Measurements from ENCODE around the gene IL13.
"Not testable (repeated sequence)": the region's sequence is repeated elsewhere in the genome, so short reads cannot be mapped to it uniquely, and the experiment has no call there.

IL13 gene

DNA sequence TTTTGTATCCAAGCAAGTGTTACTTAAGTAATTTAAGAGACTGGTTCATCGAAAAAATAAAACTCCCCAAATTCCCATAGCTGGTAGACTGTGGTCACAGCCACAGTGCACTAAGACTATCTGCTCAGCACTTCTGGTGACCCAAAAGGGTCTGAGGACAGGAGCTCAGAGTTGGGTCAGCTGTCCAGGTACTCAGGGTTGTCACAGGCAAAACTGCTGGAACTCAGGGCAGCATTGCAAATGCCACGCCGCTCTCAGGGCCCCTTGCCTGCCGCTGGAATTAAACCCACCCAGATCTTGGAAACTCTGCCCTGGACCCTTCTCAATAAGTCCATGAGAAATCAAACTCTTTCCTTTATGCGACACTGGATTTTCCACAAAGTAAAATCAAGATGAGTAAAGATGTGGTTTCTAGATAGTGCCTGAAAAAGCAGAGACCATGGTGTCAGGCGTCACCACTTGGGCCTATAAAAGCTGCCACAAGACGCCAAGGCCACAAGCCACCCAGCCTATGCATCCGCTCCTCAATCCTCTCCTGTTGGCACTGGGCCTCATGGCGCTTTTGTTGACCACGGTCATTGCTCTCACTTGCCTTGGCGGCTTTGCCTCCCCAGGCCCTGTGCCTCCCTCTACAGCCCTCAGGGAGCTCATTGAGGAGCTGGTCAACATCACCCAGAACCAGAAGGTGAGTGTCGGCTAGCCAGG lies at the start of gene IL13:
TSS of gene IL13 (plus strand) at position 498 of the 705 bp plus-strand sequence. CDS start at position 512, 14 bp downstream.
- DNase-seq, result no peak

DNA sequence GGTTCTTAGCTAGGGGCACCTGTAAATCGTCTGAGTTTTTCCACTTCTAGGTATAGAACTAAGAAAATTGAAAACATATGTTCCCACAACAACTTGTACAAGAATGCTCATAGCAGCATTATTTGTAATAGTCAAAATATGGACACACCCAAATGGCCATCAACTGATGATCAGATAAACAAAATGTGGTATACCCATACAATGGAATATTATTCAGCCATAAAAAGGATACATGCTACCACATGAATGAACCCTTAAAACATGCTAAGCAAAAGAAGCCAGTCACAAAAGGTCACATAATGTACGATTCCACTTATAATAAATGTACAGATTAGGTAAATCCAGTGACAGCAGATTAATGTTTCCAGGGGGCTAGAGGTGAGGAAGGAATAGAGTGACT lies 46.0 kb upstream of the IL13 start:
- DNase-seq, result no peak

DNA sequence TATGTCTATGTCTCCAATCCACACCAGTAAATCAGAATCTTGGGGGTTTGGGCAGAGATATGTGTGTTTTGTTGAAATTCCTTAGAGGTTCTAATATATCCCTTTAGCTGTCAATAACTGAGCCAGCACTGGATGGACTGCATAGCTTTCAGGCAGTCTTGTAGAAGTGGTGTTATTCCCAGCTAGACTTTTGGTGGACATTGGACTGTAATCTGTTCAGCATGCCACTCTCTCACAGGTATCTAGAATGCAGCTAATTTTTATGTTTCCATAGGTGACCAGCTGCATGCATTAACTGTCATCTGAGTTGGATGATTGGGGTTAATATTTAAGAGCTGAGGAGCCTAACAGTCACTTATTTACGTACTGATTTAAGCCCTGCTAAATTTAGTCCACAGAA lies 45.1 kb upstream of the IL13 start:
- DNase-seq, result no peak

DNA sequence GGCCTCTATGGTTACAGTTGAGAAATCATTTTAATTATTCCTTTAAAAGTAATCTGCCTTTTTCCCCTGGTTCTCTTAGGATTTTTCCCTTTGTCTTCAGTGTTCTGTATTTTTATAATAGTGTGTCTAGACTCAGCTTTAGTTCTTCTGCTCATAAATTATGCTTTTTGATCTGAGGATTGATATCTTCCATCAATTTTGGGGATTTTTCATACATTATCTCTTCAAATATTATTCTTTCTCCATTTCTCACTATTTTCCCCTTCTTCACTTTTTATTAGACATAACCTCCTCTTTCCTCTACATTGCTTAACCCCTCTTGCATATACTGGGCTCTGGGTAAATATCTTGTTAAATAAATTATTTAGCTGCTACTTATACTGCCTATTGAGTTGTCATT lies 36.3 kb upstream of the IL13 start:
- DNase-seq, result no peak

DNA sequence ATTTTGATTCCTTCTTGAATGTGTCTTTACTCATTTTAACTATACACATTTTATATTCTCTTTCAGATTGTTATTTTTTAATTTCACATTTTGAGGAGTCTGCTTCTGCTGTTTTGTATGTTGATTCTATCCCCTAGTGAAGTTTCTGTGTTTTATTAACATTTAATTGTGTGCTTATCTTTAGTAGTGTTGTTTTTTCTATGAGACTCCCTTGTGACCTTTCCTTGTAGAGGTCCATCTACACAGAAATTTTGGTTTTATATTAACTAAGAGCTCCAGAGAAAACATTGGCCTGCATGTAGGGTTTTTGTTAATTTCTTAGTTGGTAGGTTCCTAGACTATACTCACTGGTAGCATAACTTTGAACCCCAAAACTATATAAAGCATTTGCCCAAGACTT lies 35.4 kb upstream of the IL13 start:
- no peak for DNase-seq

DNA sequence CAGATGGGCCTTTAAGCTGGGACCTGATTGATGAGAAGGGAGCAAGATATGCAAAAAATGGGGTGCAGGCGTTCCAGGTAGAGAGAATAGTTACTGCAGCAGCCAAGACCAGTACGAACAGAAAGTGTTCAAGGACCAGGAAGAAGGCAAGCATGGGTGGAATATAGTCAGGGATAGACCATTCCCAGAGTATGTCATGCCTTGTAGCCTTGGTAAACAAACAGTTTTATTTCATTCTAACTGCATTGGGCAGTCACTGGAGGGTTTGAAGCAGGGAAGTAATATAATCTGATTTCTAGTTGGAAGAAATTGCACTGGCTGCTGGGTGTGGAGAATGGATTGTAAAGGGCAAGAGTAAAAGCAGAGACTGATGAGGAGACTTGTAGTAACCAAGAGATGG lies 30.5 kb upstream of the IL13 start:
- DNase-seq, result no peak

DNA sequence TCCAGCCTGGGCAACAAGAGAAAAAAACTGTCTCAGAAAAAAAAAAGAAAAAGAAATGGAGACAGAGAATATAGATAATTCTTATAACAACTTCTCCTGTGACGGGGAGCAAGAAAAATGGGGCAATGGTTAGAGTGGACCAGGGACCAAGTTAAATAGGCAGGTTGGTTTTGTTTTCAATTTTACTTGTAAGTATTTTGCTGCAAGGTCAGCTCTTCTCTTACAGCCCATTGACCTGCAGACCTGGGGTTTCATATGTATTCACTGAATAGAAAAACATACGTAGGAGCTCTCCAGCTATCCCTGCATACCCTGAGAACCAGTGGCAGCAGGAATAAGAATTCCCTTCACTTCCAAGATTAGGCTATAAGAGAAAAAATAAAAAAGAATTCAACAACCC lies 29.2 kb upstream of the IL13 start:
- DNase-seq, result no peak

DNA sequence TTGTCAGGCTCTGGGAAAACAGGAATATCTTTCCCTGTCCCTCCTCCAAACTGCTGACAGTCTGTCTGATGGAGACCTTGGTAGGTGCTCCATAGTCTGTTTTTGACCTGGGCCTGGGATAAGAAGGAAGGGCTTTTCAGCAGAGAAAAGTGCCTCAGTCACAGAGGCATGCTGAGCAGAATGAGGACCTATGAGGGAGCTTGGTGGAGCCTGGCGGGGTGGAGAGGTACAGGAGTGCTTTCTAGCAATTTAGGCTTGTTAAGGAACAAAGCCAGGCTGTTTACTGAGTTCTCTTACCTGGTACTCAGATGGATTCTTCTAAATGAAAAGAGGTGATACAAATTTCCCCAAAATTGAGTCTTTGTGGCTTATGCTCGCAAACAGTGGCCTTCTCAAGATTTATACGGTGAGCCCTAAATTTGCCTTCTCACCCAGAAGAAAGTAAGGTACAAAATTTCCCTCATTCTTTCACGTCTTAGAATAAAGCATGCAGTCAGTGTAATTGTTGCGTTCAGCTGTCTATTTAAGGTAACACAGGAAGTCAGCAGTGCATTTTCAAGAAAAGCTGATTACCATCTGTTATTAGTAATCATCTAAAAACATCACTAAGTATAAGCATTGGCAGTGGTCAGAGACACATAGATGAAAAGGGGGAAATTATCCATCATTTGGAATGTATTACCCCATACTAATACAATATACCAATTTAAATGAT lies 28.6 kb upstream of the IL13 start:
- no peak for DNase-seq

DNA sequence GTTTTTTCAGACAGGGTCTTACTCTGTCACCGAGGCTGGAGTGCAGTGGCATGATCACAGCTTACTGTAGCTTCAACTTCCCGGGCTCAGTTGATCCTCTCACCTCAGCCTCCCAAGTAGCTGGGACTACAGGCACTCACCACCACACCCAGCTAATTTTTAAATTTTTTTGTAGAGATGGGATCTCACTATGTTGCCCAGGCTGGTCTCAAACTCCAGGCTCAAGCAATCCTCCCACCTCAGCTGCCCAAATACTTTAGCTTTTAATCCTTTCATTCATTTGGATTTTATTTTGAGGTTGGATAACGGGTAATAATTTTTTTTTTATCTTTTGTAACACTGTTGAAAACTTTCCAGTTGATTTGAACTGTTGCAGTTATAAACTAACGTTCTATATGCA lies 24.4 kb upstream of the IL13 start:
- DNase-seq, result not testable (repeated sequence)

DNA sequence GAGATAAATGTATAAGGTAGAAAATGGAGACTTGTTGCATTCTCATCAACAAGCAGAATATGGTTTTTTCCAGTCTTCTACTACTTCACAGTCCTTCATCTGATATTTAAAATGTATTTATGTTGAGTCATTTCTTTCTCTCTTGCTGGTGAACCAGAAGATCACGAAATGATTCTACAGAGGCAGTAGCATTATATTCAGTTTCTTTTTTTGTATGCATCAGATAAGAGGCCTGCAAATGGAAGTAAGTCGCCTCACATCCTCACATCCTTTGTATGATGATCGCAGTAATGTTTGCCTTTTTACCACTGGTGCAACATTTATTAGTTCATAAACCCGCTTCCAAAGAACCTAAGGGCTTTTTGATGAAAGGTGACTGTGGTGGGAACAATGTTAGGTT lies 22.1 kb upstream of the IL13 start:
- DNase-seq, result no peak

DNA sequence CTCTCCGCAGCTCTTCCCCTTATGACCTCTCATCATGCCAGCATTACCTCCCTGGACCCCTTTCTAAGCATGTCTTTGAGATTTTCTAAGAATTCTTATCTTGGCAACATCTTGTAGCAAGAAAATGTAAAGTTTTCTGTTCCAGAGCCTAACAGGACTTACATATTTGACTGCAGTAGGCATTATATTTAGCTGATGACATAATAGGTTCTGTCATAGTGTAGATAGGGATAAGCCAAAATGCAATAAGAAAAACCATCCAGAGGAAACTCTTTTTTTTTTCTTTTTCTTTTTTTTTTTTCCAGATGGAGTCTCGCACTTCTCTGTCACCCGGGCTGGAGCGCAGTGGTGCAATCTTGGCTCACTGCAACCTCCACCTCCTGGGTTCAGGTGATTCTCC lies 20.7 kb upstream of the IL13 start:
- DNase-seq, result no peak

DNA sequence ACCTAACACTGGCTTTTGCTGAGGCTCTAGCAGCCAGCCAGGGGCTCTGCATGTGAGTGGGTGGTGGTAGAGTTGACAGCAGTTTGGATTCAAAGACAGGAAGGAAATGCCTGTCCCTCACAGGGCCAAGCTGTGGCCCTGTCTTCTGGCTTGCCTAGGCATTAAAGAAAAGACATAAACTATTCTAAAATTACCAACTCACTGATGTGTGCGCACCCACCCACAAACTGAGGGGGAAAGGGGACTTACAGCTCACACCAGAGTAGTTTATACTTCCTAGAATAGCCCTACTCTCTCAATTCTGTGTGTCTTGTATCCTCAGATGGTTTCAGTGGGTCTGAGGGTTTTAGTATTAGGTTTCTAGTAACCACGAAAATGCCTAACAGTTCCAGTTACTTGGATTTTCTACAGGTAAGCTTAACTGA lies 18.3 kb upstream of the IL13 start:
- DNase-seq, result no peak

DNA sequence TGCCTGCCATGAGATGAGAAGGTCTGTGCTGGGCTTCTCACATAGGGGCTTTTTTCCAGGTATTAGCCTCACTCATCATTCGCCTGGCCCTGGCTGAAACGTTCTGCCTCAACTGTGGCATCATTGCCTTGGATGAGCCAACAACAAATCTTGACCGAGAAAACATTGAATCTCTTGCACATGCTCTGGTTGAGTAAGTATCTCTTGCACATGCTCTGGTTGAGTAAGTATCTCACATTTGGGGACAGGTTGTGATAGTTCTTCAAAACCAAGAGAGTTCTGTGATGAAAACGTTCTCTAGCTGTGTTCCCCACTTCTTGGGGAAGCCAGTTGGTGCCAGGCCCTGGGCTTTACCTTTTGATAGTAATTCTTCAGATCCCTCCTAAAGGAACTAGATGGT lies 17.4 kb upstream of the IL13 start:
- no peak for DNase-seq

DNA sequence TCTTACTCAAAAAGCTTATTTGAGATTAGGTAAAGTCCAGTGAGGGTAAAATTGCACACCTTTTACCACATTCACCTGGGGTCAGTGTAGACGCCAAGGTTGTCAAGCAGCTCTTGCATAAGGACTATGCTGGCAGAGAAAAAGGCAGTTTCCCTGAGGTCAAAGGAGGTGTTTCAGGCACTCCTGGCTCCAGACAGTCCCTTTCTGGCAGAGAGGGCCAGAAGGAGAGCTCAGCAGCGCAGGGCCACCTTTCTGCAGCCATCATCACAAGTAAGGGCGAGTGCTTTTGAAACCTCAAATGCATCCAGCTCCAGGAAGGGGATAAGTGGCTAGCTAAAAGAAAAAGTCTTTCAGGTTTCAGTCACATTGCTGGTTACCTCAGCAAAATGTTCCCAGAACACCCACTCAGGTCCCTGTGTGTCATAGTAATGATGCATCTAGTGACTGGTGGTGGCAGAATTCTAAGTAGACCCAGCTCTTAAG lies 16.7 kb upstream of the IL13 start:
- no peak for DNase-seq

DNA sequence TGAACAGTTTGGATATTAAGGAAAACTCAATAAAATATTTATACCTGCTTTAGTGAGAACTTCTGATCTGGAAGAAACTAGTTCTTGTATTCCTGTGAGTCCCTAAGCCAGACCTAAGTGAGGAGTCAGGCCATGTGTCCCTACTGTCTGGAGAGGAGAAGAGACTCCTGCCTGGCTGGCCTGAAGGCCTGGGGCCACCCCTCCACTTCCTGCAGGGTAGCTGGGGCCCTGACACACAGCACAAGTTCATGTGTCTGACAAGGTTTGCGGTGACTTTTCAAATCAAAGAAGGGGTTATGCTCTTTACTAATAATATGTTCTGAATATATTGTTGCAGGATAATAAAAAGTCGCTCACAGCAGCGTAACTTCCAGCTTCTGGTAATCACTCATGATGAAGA lies 16.1 kb upstream of the IL13 start:
- no peak for DNase-seq

DNA sequence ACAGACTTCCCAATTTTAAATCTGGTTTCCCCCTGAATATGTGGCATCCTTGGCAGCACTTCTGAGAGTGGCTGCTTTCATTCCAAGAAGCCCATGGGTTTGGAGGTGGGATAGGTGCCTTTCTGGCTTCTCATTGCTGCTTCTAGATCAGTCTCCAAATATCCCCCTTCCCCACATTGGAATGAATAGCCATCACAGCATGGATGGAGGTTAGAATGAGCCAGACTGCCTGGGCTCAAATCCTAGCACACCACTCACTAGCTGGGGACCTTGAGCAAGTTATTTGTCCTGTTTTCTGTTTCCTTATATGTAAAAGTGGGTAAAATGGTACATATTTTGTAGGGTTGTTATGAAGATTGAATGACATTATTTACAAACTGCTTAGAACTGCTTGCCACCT lies 13.8 kb upstream of the IL13 start:
- no peak for DNase-seq

DNA sequence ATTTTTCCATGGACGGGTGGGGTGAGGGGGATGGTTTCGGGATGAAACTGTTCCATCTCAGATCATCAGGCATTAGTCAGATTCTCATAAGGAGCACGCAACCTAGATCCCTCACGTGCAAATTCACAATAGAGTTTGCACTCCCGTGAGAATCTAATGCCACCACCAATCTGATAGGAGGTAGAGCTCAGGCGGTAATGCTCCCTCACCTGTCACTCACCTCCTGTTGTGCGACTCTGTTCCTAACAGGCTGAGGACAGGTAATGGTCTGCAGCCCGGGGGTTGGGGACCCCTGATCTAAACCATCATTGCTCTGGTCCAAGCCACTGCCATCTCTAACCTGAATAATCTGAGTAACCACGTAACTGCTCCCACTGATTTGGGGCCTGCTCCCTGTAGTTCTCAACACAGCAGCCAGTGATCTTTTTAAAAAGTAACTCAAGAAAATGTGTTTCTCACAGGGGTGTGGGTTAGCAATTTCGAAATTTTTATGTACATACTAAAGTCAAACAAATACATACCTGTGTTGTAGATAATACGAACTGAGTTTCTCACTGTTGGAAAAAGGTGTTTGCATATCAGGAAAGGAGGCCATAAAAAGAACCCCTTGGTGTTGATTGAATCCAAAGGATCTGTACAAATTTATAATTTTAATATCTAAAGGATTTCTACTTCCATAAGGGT lies 11.2 kb upstream of the IL13 start:
- DNase-seq, result no peak

DNA sequence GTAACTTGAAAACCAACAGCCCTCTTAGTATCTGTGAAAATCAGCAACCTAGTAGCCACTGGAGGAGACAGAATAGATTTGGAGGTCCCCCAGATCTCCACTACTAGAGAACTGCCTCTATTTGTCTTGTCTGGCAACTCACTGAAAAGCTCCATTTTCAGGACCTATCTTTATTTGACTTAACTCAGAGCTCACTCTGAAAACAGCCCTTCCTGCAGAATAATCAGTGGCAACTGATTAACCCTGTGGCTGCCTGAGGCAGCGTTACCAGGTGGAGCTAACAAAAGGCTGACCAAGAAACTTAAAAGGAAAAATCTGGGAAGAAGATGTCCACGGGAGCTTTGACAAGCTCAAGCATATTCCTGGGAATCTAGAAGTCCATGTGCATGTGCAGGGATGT lies 10.5 kb upstream of the IL13 start:
- DNase-seq, result no peak

DNA sequence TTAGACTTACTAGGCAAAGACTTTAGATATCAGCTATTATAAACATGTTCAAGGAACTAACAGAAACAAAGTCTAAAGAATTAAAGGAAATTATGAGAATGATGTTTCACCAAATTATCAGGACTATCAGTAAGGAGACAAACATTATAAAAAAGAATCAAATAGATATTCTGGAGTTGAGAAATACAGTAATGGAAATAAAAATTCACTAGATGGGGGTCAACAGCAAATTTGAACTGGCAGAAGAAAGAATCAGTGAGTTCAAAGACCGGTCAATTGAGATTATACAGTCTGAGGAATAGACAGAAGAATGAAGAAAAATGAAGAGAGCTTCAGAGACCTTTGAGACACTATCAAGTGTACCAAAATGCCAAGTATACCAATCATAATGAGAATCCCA lies 9.6 kb upstream of the IL13 start:
- no peak for DNase-seq

DNA sequence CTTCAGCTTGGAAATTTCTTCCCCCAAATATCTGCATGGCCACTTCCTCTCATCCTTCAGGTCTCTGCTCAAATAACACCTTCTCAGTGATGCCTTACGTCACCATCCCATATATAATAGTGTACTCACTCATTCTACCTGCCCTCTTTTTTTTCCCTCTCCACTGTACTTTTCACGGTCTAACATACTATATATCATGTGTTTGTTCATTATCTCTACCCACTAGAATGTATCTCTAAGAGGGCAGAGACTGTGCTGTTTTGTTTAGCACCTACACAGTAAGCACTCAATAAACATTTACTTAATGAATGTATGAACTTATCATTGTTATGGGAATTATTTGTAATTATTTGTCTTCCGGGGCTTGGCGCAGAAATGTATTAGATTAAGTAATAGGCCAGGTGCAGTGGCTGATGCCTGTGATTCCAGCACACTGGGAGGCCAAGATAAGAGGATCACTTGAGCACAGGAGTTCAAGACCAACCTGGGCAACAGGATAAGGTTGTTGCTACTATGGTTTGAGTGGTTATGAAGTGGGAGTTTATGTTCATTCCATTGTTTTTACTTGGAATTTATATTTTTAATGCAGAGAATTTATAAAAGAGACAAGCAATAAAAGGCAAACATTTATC lies 6.0 kb upstream of the IL13 start:
- DNase-seq, result no peak

DNA sequence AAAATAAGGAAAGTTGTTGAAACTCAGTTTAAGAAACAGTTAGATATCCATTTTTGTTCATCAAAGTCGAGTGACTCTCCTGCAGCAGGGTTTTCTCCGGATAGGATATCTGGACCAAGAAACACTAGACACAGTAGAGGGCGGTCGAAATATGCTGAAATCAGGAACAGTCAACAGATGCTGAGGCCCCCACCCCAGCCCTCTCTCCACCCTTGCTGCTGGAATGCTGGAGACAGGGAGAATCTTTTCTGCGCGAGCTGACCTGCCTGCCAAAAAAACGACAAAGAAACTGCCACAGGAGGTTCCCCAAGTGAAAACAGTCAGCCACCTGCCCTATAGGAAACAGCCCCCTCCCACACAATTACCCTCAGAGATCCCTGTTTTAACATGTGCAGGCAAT lies 4.3 kb upstream of the IL13 start:
- no peak for DNase-seq
